ENCODE data around the gene SP140.
"Not testable (repeated sequence)": the region's sequence is repeated elsewhere in the genome, so short reads cannot be mapped to it uniquely, and the experiment has no call there.

The SP140 gene

GRCh38 chr2:230226051-230226551 is 565 bp downstream of the SP140 start:
- no peak for DNase-seq

DNA sequence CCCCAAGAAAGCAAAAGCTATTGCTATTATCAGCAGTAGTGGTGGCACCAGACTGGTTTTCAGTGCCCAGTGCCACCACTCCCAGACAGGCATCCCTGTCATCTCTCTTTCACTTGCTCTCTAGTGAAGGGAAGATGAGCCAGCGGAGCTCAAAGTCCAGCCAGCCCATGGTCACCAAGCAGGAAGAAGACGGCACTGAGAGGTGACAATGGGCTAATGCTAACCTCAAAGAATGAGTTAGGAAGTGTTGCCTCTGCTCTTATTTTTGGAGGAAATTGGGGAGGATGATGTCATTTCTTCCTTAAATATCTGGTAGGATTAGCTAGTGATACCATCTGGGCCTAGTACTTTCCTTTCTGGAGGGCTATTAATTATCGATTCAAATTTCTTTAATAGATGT is 1.7 kb downstream of the SP140 start:
- DNase-seq = no peak

GRCh38 chr2:230230087-230230486 is 4.6 kb downstream of the SP140 start:
- no peak for DNase-seq

DNA sequence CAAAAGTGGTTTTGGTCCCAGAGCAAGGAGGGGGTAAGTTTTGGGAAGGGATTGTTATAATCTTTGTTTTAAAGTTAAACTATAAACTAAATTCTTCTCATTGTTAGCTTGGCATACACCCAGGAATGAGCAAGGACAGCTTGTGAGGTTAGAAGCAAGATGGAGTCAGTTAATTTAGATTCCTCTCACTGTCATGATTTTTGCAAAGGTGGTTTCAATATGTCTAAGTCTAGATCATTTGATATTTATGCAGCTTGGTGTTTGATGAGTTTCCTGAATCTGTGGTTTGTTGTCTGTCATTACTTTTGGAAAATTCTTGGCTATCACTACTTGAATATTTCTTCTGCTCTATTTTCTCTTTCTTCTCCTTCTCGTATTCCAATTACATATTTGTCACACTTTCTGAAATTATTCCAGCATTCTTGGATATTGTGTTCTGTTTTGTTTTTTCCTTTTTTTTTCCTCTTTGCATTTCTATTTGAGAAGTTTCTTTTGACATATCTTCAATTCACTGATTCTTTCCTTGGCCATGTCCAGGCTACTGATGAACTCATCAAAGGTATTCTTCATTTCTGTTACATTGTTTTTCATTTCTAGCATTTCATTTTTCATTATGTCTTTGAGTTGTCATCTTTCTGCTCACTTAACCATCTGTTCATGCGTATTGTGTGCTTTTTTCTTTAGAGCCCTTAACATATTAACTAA is 5.1 kb downstream of the SP140 start:
- no peak for DNase-seq

DNA sequence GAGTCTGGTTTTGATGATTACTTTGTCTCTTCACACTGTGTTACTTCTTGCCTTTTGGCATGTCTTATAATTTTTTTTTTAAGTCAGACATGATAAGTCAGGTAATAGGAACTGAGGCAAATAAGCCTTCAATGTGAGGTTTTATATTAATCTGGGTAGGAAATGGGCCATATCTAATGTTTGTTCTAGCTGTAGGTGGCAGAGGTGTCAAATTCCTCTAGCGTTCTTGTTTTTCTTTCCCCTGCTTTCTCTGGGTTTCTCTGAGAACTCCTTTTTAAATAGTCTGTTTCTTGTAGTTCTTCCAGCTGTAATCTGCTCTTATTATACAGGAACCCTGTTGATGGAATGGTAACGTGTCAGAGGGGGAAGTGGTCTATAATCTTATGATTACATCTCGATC is 5.7 kb downstream of the SP140 start:
- DNase-seq = no peak

DNA sequence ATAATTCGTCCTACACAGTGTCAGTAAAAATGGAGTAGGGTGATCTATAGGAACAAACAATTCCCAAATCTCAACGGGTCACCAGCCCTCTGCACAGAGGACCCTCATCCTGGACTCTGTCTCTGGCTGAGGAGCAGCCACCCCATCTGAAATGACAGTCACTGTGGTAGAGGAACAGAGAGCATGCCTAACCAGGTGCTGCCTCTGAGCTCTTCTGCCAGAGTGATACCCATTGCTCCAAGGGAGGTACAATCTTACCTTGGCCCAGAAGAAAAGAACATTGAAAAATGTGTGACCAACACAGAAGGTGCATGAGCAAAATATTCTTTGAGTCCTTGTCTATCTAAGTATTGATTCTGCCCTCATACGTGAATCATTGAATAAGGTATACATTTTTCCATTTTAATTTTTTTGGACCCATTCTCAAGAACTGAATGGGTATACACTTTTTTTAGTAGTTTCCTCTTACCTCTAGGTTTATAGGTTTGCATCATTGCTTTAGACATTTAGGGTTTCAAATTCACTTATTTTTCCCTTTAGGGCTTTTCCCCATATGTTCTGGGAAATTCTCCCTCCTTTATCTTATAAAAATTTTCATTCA is 8.7 kb downstream of the SP140 start:
- DNase-seq = no peak

- DNase-seq = no peak
These were observed 9.3 kb downstream of the SP140 start for GRCh38 chr2:230234845-230235244.

DNA sequence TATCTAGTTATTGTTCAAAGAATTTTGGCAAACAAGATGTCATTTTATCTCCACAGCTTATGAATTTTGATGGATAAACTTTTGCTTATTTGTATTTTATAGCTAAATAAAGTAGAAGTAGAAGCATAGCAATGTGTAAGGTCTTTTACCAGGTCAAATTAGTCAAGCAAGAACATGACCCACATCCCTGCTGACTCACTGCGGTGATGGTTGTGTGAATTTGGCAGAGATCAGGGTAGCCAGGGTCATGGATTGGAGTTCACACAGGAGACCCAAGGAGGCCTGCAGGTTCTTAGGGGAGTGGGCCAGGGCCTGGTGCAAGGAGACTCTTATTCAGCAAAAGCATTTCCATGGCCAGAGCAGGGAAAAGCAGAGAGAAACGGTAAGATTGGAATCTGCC is 18.7 kb downstream of the SP140 start:
- DNase-seq = no peak

DNA sequence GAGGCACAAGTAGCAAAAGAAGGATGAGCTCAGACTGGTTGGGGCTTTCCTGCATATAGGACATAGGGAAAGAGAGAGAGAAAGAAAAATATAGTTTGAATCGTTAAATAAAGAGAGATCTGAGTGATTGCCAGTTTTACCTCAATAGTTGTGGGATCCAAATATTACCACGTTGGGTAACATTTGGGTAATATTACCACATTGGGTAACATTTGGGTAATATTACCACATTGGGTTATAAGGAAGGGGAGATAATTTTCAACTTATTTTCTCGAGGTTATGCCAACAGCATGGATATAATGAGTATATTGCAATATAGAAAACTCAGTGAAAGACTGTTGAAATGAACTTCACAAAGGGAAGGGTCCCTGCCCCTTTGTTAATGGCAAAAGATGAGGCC is 20.7 kb downstream of the SP140 start:
- DNase-seq = no peak

DNA sequence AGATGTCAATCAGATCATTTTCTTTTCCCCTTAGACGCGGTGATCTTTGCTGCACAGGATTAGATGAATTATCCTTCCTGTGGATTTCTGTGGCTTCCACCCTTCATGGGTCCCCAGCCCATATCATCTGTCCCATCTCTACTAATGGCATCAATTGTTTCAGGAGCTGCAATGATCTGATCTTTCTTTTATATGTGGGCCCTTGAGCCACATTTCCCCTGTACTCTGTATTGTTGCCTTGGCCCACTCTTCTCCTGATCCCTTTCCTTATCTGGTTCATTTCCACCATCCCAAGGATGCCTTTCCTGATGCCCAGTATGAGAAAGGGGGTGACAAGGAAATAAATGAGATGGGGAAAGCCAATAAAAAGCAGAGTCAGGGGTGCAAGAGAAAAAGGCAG is 24.7 kb downstream of the SP140 start:
- no peak for DNase-seq

DNA sequence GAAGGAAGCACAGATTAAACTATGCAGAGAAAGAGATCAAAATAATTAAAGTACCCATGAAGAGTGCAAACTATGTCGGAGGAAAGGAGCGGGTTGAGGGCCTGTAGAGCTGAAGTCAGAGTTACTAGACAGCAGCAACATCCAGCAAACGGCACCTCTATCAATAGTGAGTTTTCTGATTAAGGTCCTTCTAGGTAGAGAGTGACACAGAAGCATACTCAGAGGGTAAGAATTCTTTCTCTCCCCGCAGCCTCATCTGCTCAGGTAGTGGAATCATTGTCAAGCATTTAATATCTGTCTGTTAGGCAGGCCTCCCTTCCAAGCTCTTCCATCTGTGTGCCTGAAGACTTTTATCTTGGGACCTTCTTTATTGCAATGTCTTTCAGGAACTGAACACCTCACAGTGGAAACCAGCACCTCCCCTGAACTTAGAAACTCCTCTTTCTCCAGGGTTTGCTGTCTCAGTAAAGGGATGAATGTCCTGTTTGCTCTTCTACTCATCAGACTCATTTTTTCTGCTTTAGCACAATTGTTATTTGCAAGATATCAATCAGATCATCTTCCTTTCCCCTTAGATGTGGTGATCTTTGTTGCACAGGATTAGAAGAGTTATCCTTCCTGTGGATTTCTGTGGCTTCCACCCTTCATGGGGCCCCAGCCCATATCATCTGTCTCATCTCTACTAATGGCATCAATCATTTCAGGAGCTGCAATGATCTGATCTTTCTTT is 28.8 kb downstream of the SP140 start:
- DNase-seq = no peak

GRCh38 chr2:230256733-230257332 is 31.3 kb downstream of the SP140 start:
- no peak for DNase-seq

DNA sequence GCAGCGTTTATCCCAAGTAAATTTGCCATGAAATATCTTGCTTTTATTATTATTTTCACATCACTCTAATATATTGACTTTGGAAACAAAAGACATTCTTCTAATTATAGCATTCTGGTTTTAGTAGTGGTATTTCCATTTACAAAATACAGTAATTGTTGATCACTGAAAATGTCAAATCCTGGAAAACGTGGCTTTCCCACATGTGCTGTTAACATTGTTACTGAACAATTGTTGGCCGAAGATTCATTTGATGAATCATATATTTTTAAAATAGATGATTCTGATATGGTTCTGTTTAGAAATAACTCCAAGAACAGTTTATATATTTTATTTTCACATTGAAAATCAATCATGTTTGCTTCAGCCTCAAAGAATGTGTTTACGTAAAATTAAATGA is 32.9 kb downstream of the SP140 start:
- no peak for DNase-seq

DNA sequence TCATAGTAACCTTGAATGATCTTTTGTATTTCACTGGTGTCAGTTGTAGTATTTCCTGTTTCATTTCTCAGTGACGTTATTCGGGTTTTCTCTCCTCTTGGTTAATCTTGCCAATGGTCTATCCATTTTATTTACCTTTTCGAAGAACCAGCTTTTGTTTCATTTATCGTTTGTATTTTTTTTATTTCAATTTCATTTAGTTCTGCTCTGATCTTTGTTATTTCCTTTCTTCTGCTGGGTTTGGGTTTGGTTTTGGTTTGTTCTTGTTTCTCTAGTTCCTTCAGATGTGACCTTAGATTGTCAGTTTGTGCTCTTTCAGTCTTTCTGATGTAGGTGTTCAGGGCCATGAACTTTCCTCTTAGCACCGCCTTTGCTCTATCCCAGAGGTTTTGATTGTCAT is 36.7 kb downstream of the SP140 start:
- no peak for DNase-seq

DNA sequence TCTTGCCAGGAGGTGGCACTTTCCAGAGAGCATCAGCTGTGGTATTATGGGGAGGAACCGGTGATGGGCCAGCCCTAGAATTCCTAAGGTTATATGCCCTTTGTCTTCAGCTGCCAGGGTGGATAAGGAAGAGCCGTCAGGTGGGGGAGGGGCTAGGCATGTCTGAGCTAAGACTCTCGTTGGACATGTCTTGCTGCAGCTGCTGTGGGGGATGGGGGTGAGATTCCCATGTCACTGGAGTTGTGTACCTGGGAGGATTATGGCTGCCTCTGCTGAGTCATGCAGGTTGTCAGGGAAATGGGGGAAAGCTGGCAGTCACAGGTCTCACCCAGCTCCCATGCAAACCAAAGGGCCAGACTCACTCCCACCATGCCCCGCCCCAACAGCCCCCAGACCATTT is 39.4 kb downstream of the SP140 start:
- DNase-seq = not testable (repeated sequence)

DNA sequence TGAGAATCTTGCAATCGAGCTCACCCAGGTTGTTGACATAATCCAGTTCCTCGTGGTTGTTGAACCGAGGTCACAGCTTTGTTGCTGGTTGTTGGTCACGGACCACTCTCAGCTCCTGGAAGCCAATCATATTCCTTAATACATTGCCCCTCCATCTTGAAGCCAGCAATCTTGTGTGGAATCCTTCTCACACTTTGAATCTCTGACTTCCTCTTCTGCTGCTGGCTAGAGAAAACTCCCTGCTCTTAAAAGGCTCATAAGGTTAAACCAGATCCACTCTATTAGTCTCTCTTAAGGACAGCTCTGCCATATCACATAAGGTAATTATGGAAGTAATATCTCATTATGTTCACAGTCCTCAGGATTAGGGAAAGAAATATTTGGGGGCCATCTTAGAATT is 41.1 kb downstream of the SP140 start:
- no peak for DNase-seq

- no peak for DNase-seq
These were observed 41.5 kb downstream of the SP140 start for GRCh38 chr2:230267059-230267458.

DNA sequence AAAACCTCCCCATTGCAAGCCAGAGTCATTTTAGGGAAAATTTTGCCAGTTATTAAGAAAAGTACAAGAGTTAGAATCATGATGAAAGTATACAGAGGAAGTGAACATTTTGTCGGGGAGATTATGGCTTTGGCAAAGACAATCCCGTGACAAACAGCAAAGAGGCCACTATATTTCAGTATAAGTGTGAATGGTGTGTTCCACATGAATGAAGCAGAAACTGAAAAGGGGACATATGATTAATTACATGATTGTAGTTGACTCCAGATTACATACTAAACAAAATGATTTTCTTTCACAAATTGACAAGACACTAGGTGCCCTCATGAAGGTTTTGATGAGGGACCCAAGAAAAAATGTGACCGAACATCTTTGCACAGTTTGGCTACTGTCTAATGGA is 42.0 kb downstream of the SP140 start:
- no peak for DNase-seq

- DNase-seq = no peak
These were observed 43.2 kb downstream of the SP140 start for GRCh38 chr2:230268606-230269243.

- no peak for DNase-seq
These were observed 44.2 kb downstream of the SP140 start for GRCh38 chr2:230269715-230270114.

GRCh38 chr2:230282936-230283335 is 57.4 kb downstream of the SP140 start:
- no peak for DNase-seq

- DNase-seq = no peak
These were observed 60.5 kb downstream of the SP140 start for GRCh38 chr2:230286048-230286447.

GRCh38 chr2:230289311-230289710 is 63.8 kb downstream of the SP140 start:
- not testable (repeated sequence) for DNase-seq
